HG03571 (cell line): ENCODE results near the gene ACSF2.
A peak's percentile ranks its signal among the peaks of the same experiment; 100 is the strongest.

Experiments used
- ATAC-seq: cut with Tn5 transposase; IDR thresholded peaks from one replicate; pipeline ENCODE4 v1.9.1; 2021; ENCODE audit not compliant: unreplicated experiment

The ACSF2 gene

GRCh38 chr17:50495217-50495823 lies 69.3 kb downstream of the ACSF2 start:
- no peak for ATAC-seq

GRCh38 chr17:50495918-50496317 lies 69.9 kb downstream of the ACSF2 start:
- ATAC-seq, result no peak

DNA sequence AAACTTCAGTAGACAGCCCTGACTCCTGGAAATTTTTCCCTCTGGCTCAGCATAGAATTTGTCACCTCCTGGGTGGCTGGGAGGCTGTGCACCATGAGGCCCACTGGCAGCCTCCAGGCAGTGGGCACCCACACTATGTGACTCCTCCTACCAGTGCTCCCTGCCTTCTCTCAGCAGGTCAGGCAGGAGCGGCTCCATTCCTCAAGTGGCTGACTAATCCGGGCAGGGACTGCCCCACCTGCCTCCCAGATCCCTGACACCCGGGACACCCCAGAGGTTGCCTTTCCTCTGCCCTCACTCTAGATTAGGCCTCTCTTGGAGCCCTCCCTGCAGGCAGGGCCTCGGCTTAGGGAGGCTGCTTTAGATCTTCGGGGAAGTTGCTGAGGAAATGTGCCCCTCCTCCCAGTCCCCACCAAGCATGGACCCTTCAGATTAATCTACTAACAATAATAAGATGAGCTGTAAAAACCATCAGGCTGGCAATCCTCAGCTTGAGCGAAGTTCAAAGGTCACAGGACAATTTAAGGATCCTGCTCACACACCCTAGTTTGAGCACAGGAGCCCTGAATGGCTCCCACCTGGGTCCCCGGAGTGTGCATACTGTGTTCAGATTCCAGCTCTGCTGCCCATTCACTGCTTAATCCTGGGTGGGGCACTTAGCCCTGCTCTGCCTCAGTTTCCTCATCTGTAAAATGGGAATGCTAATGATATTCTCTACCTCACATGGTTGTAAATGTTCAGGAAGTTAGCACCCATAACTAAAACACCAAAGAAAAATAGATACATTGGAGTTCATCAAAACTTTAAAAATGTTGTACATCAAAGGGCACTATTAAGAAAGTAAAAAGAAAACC lies 72.2 kb downstream of the ACSF2 start:
- no peak for ATAC-seq

GRCh38 chr17:50499270-50499669 lies 73.3 kb downstream of the ACSF2 start:
- no peak for ATAC-seq

GRCh38 chr17:50499721-50500120 lies 73.7 kb downstream of the ACSF2 start:
- no peak for ATAC-seq

- ATAC-seq, result no peak
These were observed 75.0 kb downstream of the ACSF2 start for GRCh38 chr17:50501054-50501453.

DNA sequence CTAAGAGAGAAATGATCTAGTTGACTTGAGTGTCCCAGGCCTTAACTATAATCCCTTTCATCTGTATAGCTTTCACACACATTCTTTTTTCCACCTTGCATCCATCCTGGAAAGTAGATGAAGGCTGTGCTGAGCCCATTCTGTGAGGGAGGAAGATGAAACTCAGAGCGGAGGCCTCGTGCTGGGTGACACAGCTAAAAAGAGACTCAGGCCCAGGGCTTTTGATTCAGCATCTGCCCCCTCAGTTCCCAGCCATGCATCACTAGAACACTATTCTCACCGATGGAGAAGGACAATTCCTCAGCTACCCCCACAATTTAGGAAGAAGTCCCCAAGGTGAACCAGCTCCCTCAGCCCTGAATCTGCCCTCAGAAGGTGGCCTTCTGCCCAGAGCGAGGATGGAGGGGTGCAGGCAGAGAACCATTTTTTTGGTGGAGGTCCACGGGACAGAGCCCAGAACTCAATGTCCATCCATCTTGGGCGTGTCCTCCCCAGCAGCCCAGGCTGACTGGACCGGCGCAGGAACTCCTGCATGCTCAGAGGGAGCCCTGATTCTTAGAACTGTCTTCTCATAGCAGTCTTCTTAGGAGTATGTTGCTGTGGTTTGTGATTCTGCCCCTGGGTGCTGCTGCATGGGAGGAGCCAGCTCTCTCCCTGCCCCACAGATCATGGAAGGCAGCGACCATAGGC lies 76.4 kb downstream of the ACSF2 start:
- no peak for ATAC-seq

DNA sequence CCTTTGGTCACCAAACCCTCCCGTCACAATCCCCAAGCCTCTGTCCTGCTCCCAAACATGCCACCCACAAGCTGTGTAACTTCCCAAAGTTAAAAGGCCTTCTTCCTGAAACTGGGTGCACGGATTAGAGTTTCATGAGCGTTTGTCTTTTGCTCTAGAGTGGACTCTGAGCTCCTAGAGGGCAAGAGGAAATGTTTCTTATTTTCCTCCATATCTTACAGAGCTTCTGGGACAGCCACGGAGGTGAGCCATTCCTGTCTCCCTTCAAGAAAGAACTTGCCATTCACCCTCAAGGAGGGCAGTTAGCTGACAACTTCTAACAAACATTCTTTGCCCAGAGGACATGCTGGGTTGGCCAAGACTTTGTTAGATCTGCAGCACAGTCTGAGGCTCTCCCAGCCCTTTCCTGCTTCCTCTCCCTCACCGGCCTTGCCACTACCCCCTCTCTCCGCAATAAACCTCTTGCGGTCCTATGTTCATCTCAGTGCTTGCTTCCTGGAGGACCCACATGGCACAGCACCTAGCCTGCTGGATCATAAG lies 79.6 kb downstream of the ACSF2 start:
- no peak for ATAC-seq

DNA sequence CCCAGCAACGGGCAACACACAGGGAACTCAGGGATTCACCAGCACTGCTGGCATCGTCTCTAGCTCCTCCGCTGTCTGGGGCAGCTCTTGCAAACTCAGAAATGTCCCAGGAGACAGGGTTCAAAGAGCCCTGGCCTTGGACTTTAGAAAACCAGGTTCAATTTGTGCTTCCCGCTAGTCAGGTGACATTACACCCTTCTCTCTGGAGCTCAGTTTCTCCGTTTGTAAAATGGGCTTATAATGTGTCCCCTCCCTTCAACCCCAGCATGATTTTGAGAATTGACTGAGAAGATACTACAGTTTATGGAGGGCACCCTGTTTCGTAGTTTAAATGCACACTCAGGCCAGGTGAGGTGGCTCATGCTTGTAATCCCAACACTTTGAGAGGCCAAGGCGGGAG lies 80.3 kb downstream of the ACSF2 start:
- ATAC-seq, result no peak

DNA sequence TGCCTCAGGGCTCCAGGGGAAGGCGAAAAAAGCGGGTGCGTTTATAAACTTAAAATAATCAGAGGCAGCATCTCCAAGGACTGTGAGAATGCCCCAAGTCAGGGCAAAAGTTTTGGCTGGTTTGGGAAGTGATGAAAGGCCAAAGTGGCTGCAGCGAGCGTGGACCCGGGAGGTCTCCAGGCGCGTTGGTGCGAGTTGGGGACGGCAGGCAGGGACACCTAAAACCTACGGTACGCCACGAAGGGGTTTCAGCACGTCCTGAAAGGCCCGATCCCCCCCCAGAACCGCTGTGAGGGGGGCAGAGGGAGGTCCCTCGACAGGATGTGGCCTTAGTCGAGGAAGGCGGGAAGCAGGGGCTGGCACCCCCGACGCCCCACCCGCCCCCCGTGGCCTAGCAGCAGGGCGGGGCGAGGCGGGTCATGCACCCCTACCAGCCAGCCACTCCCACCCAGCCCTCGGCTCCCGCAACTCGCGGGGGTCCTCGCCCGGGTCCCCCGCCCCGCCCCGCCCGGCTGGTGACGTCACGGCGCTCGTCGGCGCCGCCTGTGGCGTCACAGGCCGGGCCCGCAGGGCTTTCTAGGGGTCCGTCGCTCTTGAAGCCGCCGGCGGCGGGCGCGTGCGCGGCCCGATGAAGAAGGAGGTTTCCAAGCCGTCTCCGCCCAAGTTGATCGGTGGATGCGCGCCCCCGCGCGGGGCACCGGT lies 82.0 kb downstream of the ACSF2 start, which contains the start of gene MYCBPAP:
Gene MYCBPAP (plus strand): TSS at position 569 of the 702 bp plus-strand sequence. CDS start 236 bp downstream, outside the sequence.
- ATAC-seq, result no peak

GRCh38 chr17:50508573-50509460 lies 82.8 kb downstream of the ACSF2 start:
- no peak for ATAC-seq

GRCh38 chr17:50511058-50511457 lies 85.0 kb downstream of the ACSF2 start:
- peak; percentile 80 for ATAC-seq

DNA sequence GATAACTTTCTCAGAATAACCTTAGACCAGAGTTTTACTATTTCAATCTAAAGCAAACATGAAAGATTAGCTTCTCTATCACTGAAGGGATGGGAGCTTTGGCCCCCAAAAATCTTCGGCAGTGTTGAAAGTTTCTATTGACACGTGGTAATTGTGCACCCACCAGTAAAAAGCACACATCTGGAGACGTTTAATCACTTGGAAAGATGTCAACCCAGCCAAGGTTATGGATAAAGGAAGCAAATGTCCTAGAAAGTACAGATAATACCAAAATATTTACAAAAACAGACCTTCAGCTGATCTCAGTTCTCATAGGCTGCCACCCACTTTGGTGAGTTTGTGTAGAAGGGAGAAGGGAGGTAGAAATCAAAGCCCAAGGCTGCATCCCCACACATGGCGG lies 87.5 kb downstream of the ACSF2 start:
- no peak for ATAC-seq

GRCh38 chr17:50514388-50514787 lies 88.4 kb downstream of the ACSF2 start:
- no peak for ATAC-seq

- ATAC-seq, result no peak
These were observed 89.1 kb downstream of the ACSF2 start for GRCh38 chr17:50514936-50515702.

DNA sequence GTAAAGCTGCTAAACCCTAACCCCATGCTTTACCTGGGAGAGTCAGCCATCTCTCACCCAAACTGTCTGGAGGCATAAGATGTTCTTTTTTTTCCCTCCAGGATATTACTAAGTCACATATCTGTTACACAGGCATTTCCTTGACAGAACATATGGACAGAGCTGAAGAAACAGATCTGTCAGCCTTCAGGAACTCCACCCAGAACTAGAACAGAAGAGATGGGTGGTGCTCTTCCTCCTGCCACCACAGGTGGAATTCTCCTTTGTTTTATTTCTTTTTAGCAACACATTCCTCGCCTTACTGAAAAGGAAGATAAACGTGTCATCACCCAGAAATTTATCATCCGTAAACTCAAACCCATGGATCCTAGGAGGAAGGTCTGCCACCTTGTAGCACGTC lies 91.0 kb downstream of the ACSF2 start:
- no peak for ATAC-seq

GRCh38 chr17:50517504-50518383 lies 91.7 kb downstream of the ACSF2 start:
- no peak for ATAC-seq

GRCh38 chr17:50518384-50519023 lies 92.5 kb downstream of the ACSF2 start:
- ATAC-seq, result no peak
